CD14-positive monocyte (primary cell): ENCODE data around the gene GAL3ST2. TPM values are rescaled to one million over a fixed set of nuclear protein-coding genes. Genes with fewer than 3 reads are reported as not detected.
"Not testable (repeated sequence)": the region's sequence is repeated elsewhere in the genome, so short reads cannot be mapped to it uniquely, and the experiment has no call there.

Experiments
- DNase-seq, 3 donors: peaks; one replicate each; pipeline ENCODE4 v3.0.0-alpha.2; 2011 to 2022
- H2AFZ ChIP-seq: 2 replicates; pipeline ENCODE4 v1.6.0; 2012; ENCODE audit warnings: mild to moderate bottlenecking, low read depth, low read length, inconsistent platforms; ENCODE audit not compliant: insufficient read depth, poor library complexity, severe bottlenecking
- H3K27ac ChIP-seq, 2 donors: 1 replicate in 1 of 2; 2 replicates in 1 of 2; pipeline ENCODE4 v1.5.1; 2012 to 2013; ENCODE audit warnings: low read length in 2 of 2, control low read depth in 1 of 2, inconsistent platforms in 1 of 2, low read depth in 1 of 2, mild to moderate bottlenecking in 1 of 2
- H3K27me3 ChIP-seq, 2 donors: one replicate each; pipeline versions ENCODE4 v1.6.0 to v1.6.1; 2011 to 2013; ENCODE audit warnings: low read length in 2 of 2; ENCODE audit not compliant: control insufficient read depth in 2 of 2, insufficient read depth in 2 of 2
- H3K36me3 ChIP-seq, 2 donors: replicated peaks in 1 of 2; 1 replicate in 1 of 2; 2 replicates in 1 of 2; pipeline versions ENCODE4 v1.5.1 to v1.6.1; 2012 to 2013; ENCODE audit warnings: low read length in 2 of 2, control low read depth in 1 of 2, inconsistent platforms in 1 of 2, mild to moderate bottlenecking in 1 of 2; ENCODE audit not compliant: insufficient read depth in 2 of 2, control insufficient read depth in 1 of 2
- H3K4me1 ChIP-seq, 2 donors: 1 replicate in 1 of 2; 2 replicates in 1 of 2; pipeline versions ENCODE4 v1.5.1 to v1.6.1; 2012 to 2013; ENCODE audit warnings: low read length in 2 of 2, control low read depth in 1 of 2, inconsistent platforms in 1 of 2, mild to moderate bottlenecking in 1 of 2, moderate library complexity in 1 of 2; ENCODE audit not compliant: insufficient read depth in 2 of 2, control insufficient read depth in 1 of 2
- H3K4me2 ChIP-seq: replicated peaks from 2 replicates; pipeline ENCODE3; 2012; ENCODE audit warnings: low read length, moderate library complexity, mild to moderate bottlenecking; ENCODE audit not compliant: poor library complexity, severe bottlenecking; ENCODE audit errors: extremely low read depth
- H3K4me3 ChIP-seq, 3 experiments: fragments of 200-600 bp in 1 of 3; sonication (generic) in 1 of 3; replicated peaks in 1 of 3; 1 replicate in 2 of 3; 2 replicates in 1 of 3; pipeline ENCODE4 v1.5.1; 2011 to 2013; ENCODE audit warnings: low read length in 3 of 3, mild to moderate bottlenecking in 3 of 3, control low read depth in 2 of 3, low read depth in 2 of 3, inconsistent platforms in 1 of 3, moderate library complexity in 1 of 3
- H3K79me2 ChIP-seq: 2 replicates; pipeline ENCODE4 v1.6.0; 2012; ENCODE audit warnings: mild to moderate bottlenecking, control low read depth, inconsistent platforms, low read length, moderate library complexity; ENCODE audit not compliant: insufficient read depth
- H3K9ac ChIP-seq: 2 replicates; pipeline ENCODE4 v1.6.0; 2017; ENCODE audit warnings: low read length, mild to moderate bottlenecking; ENCODE audit not compliant: insufficient read depth, poor library complexity, severe bottlenecking
- H3K9me3 ChIP-seq, 2 donors: replicated peaks in 1 of 2; 1 replicate in 1 of 2; 2 replicates in 1 of 2; pipeline versions ENCODE4 v1.5.1 to v1.6.1; 2012 to 2013; ENCODE audit warnings: low read length in 2 of 2, control low read depth in 1 of 2; ENCODE audit not compliant: control insufficient read depth in 1 of 2, insufficient read depth in 1 of 2
- H4K20me1 ChIP-seq: 2 replicates; pipeline ENCODE4 v1.6.0; 2012; ENCODE audit warnings: mild to moderate bottlenecking, low read length, control low read depth, moderate library complexity; ENCODE audit not compliant: insufficient read depth
- H3K27ac Mint-ChIP-seq, 7 donors: one replicate each; pipeline ENCODE4 v1.8.0; 2020; ENCODE audit warnings: mild to moderate bottlenecking in 7 of 7, mixed read lengths in 7 of 7, moderate library complexity in 6 of 7, inconsistent platforms in 2 of 7
- H3K27me3 Mint-ChIP-seq, 3 donors: one replicate each; pipeline ENCODE4 v1.8.0; 2021 to 2022; ENCODE audit warnings: low read depth in 3 of 3, mild to moderate bottlenecking in 3 of 3, mixed read lengths in 3 of 3, moderate library complexity in 3 of 3, inconsistent platforms in 1 of 3
- H3K36me3 Mint-ChIP-seq, 2 donors: one replicate each; pipeline ENCODE4 v1.8.0; 2020; ENCODE audit warnings: mixed read lengths in 2 of 2, inconsistent platforms in 1 of 2, mild to moderate bottlenecking in 1 of 2
- H3K4me1 Mint-ChIP-seq: one replicate; pipeline ENCODE4 v1.8.0; 2020; ENCODE audit warnings: mild to moderate bottlenecking, mixed read lengths
- H3K4me3 Mint-ChIP-seq, 2 donors: one replicate each; pipeline ENCODE4 v1.8.0; 2020; ENCODE audit warnings: mild to moderate bottlenecking in 2 of 2, mixed read lengths in 2 of 2, moderate library complexity in 1 of 2
- H3K9me3 Mint-ChIP-seq, 7 donors: one replicate each; pipeline ENCODE4 v1.8.0; 2020 to 2022; ENCODE audit warnings: mixed read lengths in 7 of 7, mild to moderate bottlenecking in 6 of 7, moderate library complexity in 6 of 7, inconsistent platforms in 2 of 7
- CTCF ChIP-seq: fragments of 200-600 bp; IDR thresholded peaks from one replicate; pipeline ENCODE4 v1.8.0; 2022; ENCODE audit warnings: antibody characterized with exemption, mild to moderate bottlenecking
- WGBS: methylation state at CpG from one replicate; pipeline ENCODE4 v1.1.5; 2013; ENCODE audit warnings: missing lambda C conversion rate; ENCODE audit not compliant: insufficient coverage; 5-methylcytosine and 5-hydroxymethylcytosine counted together
- intact Hi-C, 2 donors: fragments of 100-400 bp; cut with micrococcal nuclease; formaldehyde crosslinking; loops; one replicate each; pipeline versions ENCODE4 v1.15.0 to v1.15.1; 2023
- polyA plus RNA-seq, 3 donors: library from polyadenylated mRNA; depleted of rRNA in 1 of 3; unstranded in 2 of 3; stranded (reverse) in 1 of 3; fragments of 300-500 nt in 2 of 3; fragments of >200 nt in 1 of 3; fragmentation: Illumina TruSeq in 2 of 3; gene quantifications; 1 replicate in 2 of 3; 2 replicates in 1 of 3; pipeline ENCODE4 v1.2.3, GENCODE V29; 2012 to 2021

Gene GAL3ST2
- polyA plus RNA-seq, 3 donors: not detected

- intact Hi-C loops: no loop called here
- H3K27me3 Mint-ChIP-seq: peaks cover 0 to 2% (median 2%) of the 10 kb centered on the region in 3 donors
- Histone ChIP-seq H3K36me3 (peaks cover 25 to 36% of the 10 kb centered on the region in 2 donors), H3K4me3 (no peak overlapping the region), H2AFZ (no peak overlapping the region), H3K9me3 (peaks cover 0 to 5% of the 10 kb centered on the region in 2 donors), H3K27me3 (no peaks in the 10 kb centered on the region), H3K9ac (no peak overlapping the region), H3K79me2 (peaks cover 5% of the 10 kb centered on the region), H3K27ac (no peak overlapping the region), H3K4me1 (peaks cover 4 to 10% of the 10 kb centered on the region in 2 donors), H3K4me2 (no peak overlapping the region), H4K20me1 (peaks cover 4% of the 10 kb centered on the region)
- TF ChIP-seq CTCF: no peak
- peaks cover 16% of the 10 kb centered on the region for H3K4me1 Mint-ChIP-seq
- peaks cover 36 to 45% of the 10 kb centered on the region in 2 donors for H3K36me3 Mint-ChIP-seq
- no peak overlapping the region for H3K4me3 Mint-ChIP-seq
- peak in 2 of 3 donors; percentile 31 to 32 for DNase-seq
- WGBS: 10% methylated on average over 4 of the region's 10 CpGs
- peak overlapping the region in 3 of 7 donors; percentile 55 to 89 (median 56) for H3K27ac Mint-ChIP-seq
- H3K9me3 Mint-ChIP-seq: peaks cover 0 to 4% (median 0%) of the 10 kb centered on the region in 7 donors
These were observed 35.6 kb upstream of the GAL3ST2 start for GRCh38 chr2:241741016-241741415.

- Histone ChIP-seq H3K4me1 (peaks cover 4 to 10% of the 10 kb centered on the region in 2 donors), H4K20me1 (peaks cover 4% of the 10 kb centered on the region), H3K4me3 (no peak overlapping the region), H3K27ac (no peak overlapping the region), H3K4me2 (no peak overlapping the region), H3K79me2 (peaks cover 5% of the 10 kb centered on the region), H3K36me3 (peaks cover 25 to 36% of the 10 kb centered on the region in 2 donors), H3K9me3 (peaks cover 0 to 5% of the 10 kb centered on the region in 2 donors), H3K9ac (no peak overlapping the region), H2AFZ (no peak overlapping the region), H3K27me3 (no peaks in the 10 kb centered on the region)
- Mint-ChIP-seq H3K36me3 (peaks cover 45 to 50% of the 10 kb centered on the region in 2 donors), H3K27ac (peak overlapping the region in 2 of 7 donors; percentile 36 to 68), H3K4me3 (no peak overlapping the region), H3K27me3 (peaks cover 0 to 2% (median 0%) of the 10 kb centered on the region in 3 donors), H3K4me1 (peaks cover 16% of the 10 kb centered on the region), H3K9me3 (peaks cover 0 to 4% (median 0%) of the 10 kb centered on the region in 7 donors)
- no peak for DNase-seq
- intact Hi-C loops: no loop called here
- 98% methylated on average over 18 of the region's 28 CpGs for WGBS
- TF ChIP-seq CTCF: no peak
These were observed 34.2 kb upstream of the GAL3ST2 start for GRCh38 chr2:241742320-241742939.

- DNase-seq, intact Hi-C loops, H3K4me1 ChIP-seq, H3K27ac ChIP-seq, H3K4me3 ChIP-seq, H3K9me3 ChIP-seq, H3K4me2 ChIP-seq, H3K4me3 Mint-ChIP-seq, H4K20me1 ChIP-seq, H3K27me3 ChIP-seq, H3K9ac ChIP-seq, H3K9me3 Mint-ChIP-seq, H3K27me3 Mint-ChIP-seq, H3K79me2 ChIP-seq, H2AFZ ChIP-seq: not testable (repeated sequence)
- Mint-ChIP-seq H3K36me3 (peaks cover 42 to 53% of the 10 kb centered on the region in 2 donors), H3K27ac (peak overlapping the region in 1 of 7 donors; percentile 73), H3K4me1 (peaks cover 16% of the 10 kb centered on the region)
- peaks cover 27 to 35% of the 10 kb centered on the region in 2 donors for H3K36me3 ChIP-seq
- WGBS: 100% methylated on average over 6 of the region's 15 CpGs
These were observed 33.6 kb upstream of the GAL3ST2 start for GRCh38 chr2:241743008-241743407.
